H1 (cell line): ENCODE results near the gene ZFHX2. TPM values are rescaled to one million over a fixed set of nuclear protein-coding genes. Genes with fewer than 3 reads are reported as not detected.

Source experiments
- MAX ChIP-seq: IDR thresholded peaks from 2 replicates; pipeline ENCODE4 v1.6.1; 2012; ENCODE audit warnings: inconsistent platforms
- POLR2AphosphoS5 ChIP-seq: IDR thresholded peaks from 2 replicates; pipeline ENCODE4 v1.6.1; 2011; ENCODE audit warnings: low read depth, low read length
- POU5F1 ChIP-seq: IDR thresholded peaks from 2 replicates; pipeline ENCODE4 v1.6.1; 2011; ENCODE audit warnings: low read depth, mild to moderate bottlenecking, low read length, moderate library complexity
- TBP ChIP-seq: IDR thresholded peaks from 2 replicates; pipeline ENCODE4 v1.6.1; 2011; ENCODE audit warnings: low read depth, low read length, improper control_type of control experiment
- polyA plus RNA-seq, 7 experiments: library from polyadenylated mRNA; depleted of rRNA in 3 of 7; stranded (reverse) in 5 of 7; unstranded in 2 of 7; fragments of >200 nt in 5 of 7; fragments of 200-250 nt in 2 of 7; gene quantifications; 1 replicate in 5 of 7; 2 replicates in 1 of 7; 4 replicates in 1 of 7; pipeline versions ENCODE4 v1.2.1 to v1.2.3, GENCODE V29; 2011 to 2013; ENCODE audit warnings: missing spikeins in 2 of 7, mixed read lengths in 2 of 7
- total RNA-seq: library from RNA; stranded (reverse); fragmentation: NEBNext Ultra II Directional; extraction: Animal tissue kit (Norgen Biotek cat#: 25700); gene quantifications from 2 replicates; pipeline ENCODE4 v1.2.1, GENCODE V29; 2021

Gene ZFHX2
- total and polyA plus RNA-seq, 2 of the 8 experiments (the other 6 are each of a cell fraction or from before 2014, with no cell fraction given) = 2.7 to 27.0 TPM

DNA sequence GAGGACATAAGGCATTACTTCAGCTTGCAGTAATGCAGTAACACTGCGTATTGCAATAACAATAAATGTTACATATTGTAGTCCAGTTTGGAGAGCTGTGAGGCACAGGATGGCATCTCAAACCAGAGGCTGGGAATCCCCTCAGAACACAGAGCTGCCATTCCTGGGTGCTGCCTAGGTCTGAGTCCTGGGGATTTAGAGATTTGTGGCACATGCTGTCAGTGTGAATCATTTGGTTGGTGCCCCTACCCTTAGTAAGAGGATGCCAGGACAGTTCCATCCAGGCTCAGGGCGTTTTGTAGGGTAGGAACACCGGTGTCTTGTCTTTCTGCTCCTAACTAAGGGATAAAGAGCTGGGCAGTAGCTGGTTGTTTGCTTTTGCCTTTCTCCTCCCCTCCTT, 22.5 kb downstream of the ZFHX2 start (continued):
- TF ChIP-seq MAX (no peak), POLR2AphosphoS5 (no peak), POU5F1 (no peak), TBP (no peak)
